A673 (cell line): ENCODE measurements around the gene KCNIP1. TPM values are rescaled to one million over a fixed set of nuclear protein-coding genes. Genes with fewer than 3 reads are reported as not detected.

Experiments
- BruUV-seq: library from RNA; stranded (reverse); fragments of 400-500 nt; replicated peaks from 2 replicates; lab custom pipeline; 2021; lab: Mats Ljungman, UMichigan
- CTCF ChIA-PET: fragments of 300-600 bp; sonication (Branson Sonifier 250); formaldehyde crosslinking; loops from one replicate; lab custom pipeline; 2022; ENCODE audit warnings: antibody characterized with exemption; lab: Charles Lee
- POLR2A ChIA-PET: fragments of 300-600 bp; sonication (Branson Sonifier 250); formaldehyde crosslinking; loops from one replicate; lab custom pipeline; 2022; ENCODE audit warnings: antibody characterized with exemption; ENCODE audit not compliant: low non-redundant PET; lab: Charles Lee
- DNase-seq: peaks from one replicate; pipeline ENCODE4 v3.0.0-alpha.2; 2015; ENCODE audit warnings: low spot score
- H3K27ac ChIP-seq: fragments of 200-600 bp; sonication (generic); 2 replicates; pipeline ENCODE4 v1.5.1; 2016; ENCODE audit warnings: mixed run types, low read depth, mild to moderate bottlenecking, mixed read lengths, antibody characterized with exemption, low read length; ENCODE audit not compliant: poor library complexity, severe bottlenecking
- H3K27me3 ChIP-seq: fragments of 200-600 bp; sonication (generic); replicated peaks from 2 replicates; pipeline ENCODE4 v1.6.1; 2017; ENCODE audit warnings: mixed run types, low read depth, mild to moderate bottlenecking, mixed read lengths, antibody characterized with exemption, low read length; ENCODE audit not compliant: insufficient read depth, poor library complexity
- H3K36me3 ChIP-seq: fragments of 200-600 bp; sonication (generic); 2 replicates; pipeline ENCODE4 v1.6.1; 2016; ENCODE audit warnings: mixed run types, mild to moderate bottlenecking, mixed read lengths, antibody characterized with exemption, low read length; ENCODE audit not compliant: insufficient read depth, poor library complexity, severe bottlenecking
- H3K4me1 ChIP-seq: fragments of 200-600 bp; sonication (generic); 2 replicates; pipeline ENCODE4 v1.6.1; 2017; ENCODE audit warnings: mixed run types, mild to moderate bottlenecking, mixed read lengths, antibody characterized with exemption, low read length; ENCODE audit not compliant: insufficient read depth, poor library complexity, severe bottlenecking
- H3K4me3 ChIP-seq: fragments of 200-600 bp; sonication (generic); 2 replicates; pipeline ENCODE4 v1.5.1; 2016; ENCODE audit warnings: low read depth, mixed run types, mild to moderate bottlenecking, mixed read lengths, low read length; ENCODE audit not compliant: poor library complexity, severe bottlenecking
- H3K9me3 ChIP-seq: fragments of 200-600 bp; sonication (generic); 2 replicates; pipeline ENCODE4 v1.6.1; 2016; ENCODE audit warnings: mixed run types, low read depth, mild to moderate bottlenecking, mixed read lengths, antibody characterized with exemption, low read length; ENCODE audit not compliant: poor library complexity, severe bottlenecking
- EZH2 ChIP-seq: fragments of 200-600 bp; sonication (generic); IDR thresholded peaks from 2 replicates; pipeline ENCODE4 v1.6.1; 2017; ENCODE audit warnings: borderline replicate concordance, low read depth, mild to moderate bottlenecking, mixed read lengths, antibody characterized with exemption, low read length; ENCODE audit not compliant: poor library complexity, severe bottlenecking
- intact Hi-C: fragments of 100-400 bp; cut with micrococcal nuclease; formaldehyde crosslinking; loops from one replicate; pipeline ENCODE4 v1.10.0; 2022; ENCODE audit not compliant: unreplicated experiment
- total RNA-seq: library from RNA; stranded (reverse); gene quantifications from 2 replicates; pipeline ENCODE4 v1.2.3, GENCODE V29; 2021
- TF ChIP-seq, protein P1 (sequence below): fragments of 300-800, 200-600 bp; sonication (generic); conservative IDR thresholded peaks from 2 replicates; pipeline ENCODE4 v1.5.1; 2017; ENCODE audit warnings: low read depth, mild to moderate bottlenecking, antibody characterized with exemption, low read length, moderate library complexity, mixed read lengths

KCNIP1 gene
- total RNA-seq, 1 experiment from 2014 or later, result 3.7 TPM

GRCh38 chr5:170599756-170600155 lies 95.9 kb downstream of the KCNIP1 start:
- no peak for DNase-seq
- intact Hi-C loops, result no loop called here
- Histone ChIP-seq H3K4me1 (no peaks in the 10 kb centered on the region), H3K4me3 (no peak overlapping the region), H3K36me3 (no peaks in the 10 kb centered on the region), H3K27ac (no peak overlapping the region), H3K27me3 (no peaks in the 10 kb centered on the region), H3K9me3 (no peaks in the 10 kb centered on the region)
- BruUV-seq, result no TSS peak
- POLR2A ChIA-PET, result no interaction called here
- CTCF ChIA-PET, result no interaction called here
- TF ChIP-seq EZH2, result no peak
- TF ChIP-seq, protein P1, sequence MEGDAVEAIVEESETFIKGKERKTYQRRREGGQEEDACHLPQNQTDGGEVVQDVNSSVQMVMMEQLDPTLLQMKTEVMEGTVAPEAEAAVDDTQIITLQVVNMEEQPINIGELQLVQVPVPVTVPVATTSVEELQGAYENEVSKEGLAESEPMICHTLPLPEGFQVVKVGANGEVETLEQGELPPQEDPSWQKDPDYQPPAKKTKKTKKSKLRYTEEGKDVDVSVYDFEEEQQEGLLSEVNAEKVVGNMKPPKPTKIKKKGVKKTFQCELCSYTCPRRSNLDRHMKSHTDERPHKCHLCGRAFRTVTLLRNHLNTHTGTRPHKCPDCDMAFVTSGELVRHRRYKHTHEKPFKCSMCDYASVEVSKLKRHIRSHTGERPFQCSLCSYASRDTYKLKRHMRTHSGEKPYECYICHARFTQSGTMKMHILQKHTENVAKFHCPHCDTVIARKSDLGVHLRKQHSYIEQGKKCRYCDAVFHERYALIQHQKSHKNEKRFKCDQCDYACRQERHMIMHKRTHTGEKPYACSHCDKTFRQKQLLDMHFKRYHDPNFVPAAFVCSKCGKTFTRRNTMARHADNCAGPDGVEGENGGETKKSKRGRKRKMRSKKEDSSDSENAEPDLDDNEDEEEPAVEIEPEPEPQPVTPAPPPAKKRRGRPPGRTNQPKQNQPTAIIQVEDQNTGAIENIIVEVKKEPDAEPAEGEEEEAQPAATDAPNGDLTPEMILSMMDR, result no peak

- TF ChIP-seq, protein P1, result no peak
- TF ChIP-seq EZH2, result no peak
- Histone ChIP-seq H3K27me3 (no peaks in the 10 kb centered on the region), H3K4me3 (no peak overlapping the region), H3K36me3 (no peaks in the 10 kb centered on the region), H3K4me1 (no peaks in the 10 kb centered on the region), H3K27ac (no peak overlapping the region), H3K9me3 (no peaks in the 10 kb centered on the region)
- CTCF ChIA-PET, result no interaction called here
- POLR2A ChIA-PET, result no interaction called here
- no peak for DNase-seq
- intact Hi-C loops, result no loop called here
- no TSS peak for BruUV-seq
Measured at GRCh38 chr5:170601619-170602018, 97.8 kb downstream of the KCNIP1 start.

DNA sequence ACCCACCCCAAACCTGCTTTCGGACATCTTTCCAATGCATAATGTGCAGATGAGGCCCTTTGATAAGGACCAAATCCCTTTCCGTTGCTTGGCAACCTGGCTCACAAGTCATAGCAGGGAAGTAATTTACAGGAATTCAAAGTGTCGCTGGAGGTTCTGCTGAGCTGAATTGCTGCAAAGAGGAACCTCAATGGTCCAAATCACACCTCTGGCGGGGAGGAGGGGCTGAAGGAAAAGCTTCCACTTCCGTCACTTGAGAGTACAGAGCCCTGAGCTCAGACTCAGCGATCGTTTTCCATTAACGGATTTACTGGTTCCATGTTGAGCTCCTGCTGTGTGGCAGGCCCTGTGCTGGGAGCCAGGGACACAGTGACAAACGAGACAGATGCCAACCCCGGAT lies 99.3 kb downstream of the KCNIP1 start:
- intact Hi-C loops, result no loop called here
- ChIA-PET CTCF (interaction anchor here (0.8 kb wide), 1 partner anchor 30 kb away, joined by 3 read pairs; no protein-coding TSS in a partner anchor), POLR2A (no interaction called here)
- Histone ChIP-seq H3K9me3 (no peaks in the 10 kb centered on the region), H3K4me3 (no peak overlapping the region), H3K27me3 (no peaks in the 10 kb centered on the region), H3K4me1 (no peaks in the 10 kb centered on the region), H3K36me3 (no peaks in the 10 kb centered on the region), H3K27ac (no peak overlapping the region)
- DNase-seq, result no peak
- no peak for TF ChIP-seq EZH2
- BruUV-seq, result no TSS peak
